GM19468 (cell line): ENCODE measurements around the gene SLC10A1.
A peak's percentile ranks its signal among the peaks of the same experiment; 100 is the strongest.
"Not testable (repeated sequence)": the region's sequence is repeated elsewhere in the genome, so short reads cannot be mapped to it uniquely, and the experiment has no call there.

ENCODE experiments used
- ATAC-seq: cut with Tn5 transposase; IDR thresholded peaks from one replicate; pipeline ENCODE4 v1.9.1; 2021; ENCODE audit warnings: mild to moderate bottlenecking, moderate library complexity, moderate number of reproducible peaks; ENCODE audit not compliant: unreplicated experiment; ENCODE audit errors: extremely low read depth

The SLC10A1 gene

GRCh38 chr14:69772082-69773017 lies 24.7 kb downstream of the SLC10A1 start:
- no peak for ATAC-seq

- ATAC-seq = no peak
Observed at GRCh38 chr14:69771136-69771535, 25.9 kb downstream of the SLC10A1 start.

GRCh38 chr14:69770559-69770958 lies 26.5 kb downstream of the SLC10A1 start:
- no peak for ATAC-seq

- ATAC-seq = no peak
Observed at GRCh38 chr14:69769623-69770022, 27.4 kb downstream of the SLC10A1 start.

DNA sequence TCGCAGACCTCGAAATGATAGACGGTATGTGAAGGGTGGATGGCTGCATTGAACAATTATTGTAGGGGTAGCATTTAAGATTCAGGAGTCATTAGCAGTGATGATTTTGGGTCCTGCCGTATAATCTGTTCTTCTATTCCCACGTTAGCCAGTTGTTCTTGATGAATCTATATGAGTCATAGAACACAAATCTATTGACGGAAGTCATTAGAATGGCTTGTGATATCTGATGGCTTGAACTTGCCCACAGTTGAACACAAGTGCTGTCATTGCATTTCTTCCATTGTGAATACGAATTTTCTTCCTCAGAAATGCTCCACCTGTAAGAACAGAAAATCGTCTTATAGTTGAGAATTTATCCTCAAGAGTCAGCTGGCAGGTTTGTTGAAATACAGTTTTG lies 28.2 kb downstream of the SLC10A1 start:
- no peak for ATAC-seq

- peak; percentile 48 for ATAC-seq
Observed at GRCh38 chr14:69767369-69767999, 29.6 kb downstream of the SLC10A1 start.

GRCh38 chr14:69766984-69767368 lies 30.1 kb downstream of the SLC10A1 start, which contains the start of gene SRSF5:
Gene SRSF5, plus strand, starts transcription at chr14:69767142. Its CDS starts 1,015 bp downstream, at chr14:69768157.
- ATAC-seq = peak; percentile 65

- no peak for ATAC-seq
Observed at GRCh38 chr14:69763761-69764510, 33.1 kb downstream of the SLC10A1 start.

GRCh38 chr14:69760810-69761209 lies 36.2 kb downstream of the SLC10A1 start:
- ATAC-seq = no peak

DNA sequence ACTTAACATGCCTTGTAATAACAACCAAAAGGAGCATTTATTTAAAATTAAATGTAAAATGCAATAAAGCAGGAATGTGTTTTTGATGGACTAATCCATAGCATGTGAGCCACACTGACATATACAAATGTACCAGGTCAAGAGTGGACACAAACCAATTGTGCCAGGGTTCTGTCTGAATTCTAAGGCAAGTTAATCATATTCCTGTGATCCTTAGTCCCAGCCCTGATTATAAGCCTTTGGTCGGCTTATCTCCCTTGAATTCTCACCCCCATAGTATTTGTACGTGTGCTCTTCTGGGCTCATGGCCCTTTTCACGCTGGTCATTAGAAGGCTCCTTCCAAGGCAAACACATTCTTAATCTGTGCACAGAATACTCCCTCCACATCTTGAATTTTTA lies 40.7 kb downstream of the SLC10A1 start:
- ATAC-seq = no peak

GRCh38 chr14:69755784-69756183 lies 41.3 kb downstream of the SLC10A1 start:
- no peak for ATAC-seq

GRCh38 chr14:69755296-69755695 lies 41.7 kb downstream of the SLC10A1 start:
- no peak for ATAC-seq

GRCh38 chr14:69754487-69754886 lies 42.6 kb downstream of the SLC10A1 start:
- no peak for ATAC-seq

GRCh38 chr14:69753860-69754259 lies 43.2 kb downstream of the SLC10A1 start:
- no peak for ATAC-seq

GRCh38 chr14:69752773-69753172 lies 44.3 kb downstream of the SLC10A1 start:
- no peak for ATAC-seq

DNA sequence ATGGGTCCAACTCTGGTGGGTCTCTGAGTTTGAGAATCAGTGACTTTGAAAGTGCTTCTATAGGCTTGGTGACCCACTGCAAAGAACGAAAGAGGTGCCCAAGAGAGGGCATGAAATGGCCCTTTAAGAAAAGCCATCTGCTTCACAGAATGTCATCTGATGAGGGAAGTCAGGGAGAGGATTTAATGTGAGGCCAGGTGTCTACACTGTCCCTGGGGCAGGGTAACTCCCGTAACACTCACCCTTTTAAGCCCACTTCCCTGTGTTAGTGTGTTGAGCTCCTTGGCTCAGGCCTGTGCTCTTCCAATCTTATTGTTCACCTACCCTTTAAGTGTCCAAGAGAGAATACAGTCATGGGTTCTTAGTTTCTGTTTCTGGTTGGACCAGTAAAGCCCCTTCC lies 46.5 kb downstream of the SLC10A1 start:
- no peak for ATAC-seq

DNA sequence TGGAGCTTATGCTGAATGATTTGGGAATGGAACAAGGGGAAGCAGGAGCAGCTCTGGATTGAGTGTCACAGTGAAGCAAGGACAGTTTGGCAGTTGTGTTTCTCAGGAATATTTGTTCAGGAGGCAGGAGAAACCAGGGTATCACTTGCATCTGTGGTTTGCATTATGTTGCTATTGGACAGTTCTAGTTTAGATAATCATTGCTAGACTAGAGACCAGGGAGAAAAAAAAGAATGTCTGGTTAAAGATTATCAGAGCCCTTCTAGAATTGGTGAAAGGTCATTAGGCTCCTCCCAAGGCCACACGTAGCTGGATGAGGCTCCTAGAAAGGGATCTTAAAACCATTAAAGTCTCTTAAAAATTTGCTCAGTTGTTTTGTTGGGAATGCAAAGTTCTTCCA lies 47.1 kb downstream of the SLC10A1 start:
- ATAC-seq = no peak

DNA sequence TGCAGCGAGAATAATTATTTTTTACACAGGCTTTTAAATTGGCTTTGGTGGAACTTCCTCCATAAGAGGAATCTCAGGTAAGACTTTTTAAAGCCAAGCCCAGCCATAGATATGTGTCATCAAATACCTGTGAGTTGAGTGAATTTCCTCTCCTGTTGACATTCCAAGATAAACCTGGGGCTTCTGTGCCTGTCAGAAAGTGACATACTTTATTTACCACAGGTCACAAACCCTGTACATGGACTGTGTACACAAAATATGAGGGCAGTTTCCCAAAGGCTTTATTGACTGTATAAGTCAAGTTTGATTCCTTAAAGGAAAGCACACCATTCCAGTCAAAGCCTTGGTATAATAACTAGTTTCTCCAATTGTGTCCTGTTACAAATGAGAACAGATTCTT lies 56.0 kb downstream of the SLC10A1 start:
- no peak for ATAC-seq

DNA sequence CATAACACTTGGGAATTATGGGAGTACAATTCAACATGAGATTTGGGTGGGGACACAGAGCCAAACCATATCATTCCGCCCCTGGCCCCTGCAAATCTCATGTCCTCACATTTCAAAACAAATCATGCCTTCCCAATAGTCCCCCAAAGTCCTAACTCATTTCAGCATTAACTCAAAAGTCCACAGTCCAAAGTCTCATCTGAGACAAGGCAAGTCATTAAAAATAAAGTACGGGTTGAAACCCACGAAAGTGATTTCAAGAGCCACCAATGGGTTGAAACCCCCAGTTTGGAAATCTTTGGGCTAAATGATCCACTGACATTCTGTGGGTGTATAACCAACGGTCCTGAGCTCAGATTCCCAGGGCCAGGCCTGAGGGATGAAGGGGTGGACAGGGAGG lies 60.6 kb downstream of the SLC10A1 start:
- ATAC-seq = not testable (repeated sequence)

GRCh38 chr14:69731919-69732598 lies 65.0 kb downstream of the SLC10A1 start:
- ATAC-seq = not testable (repeated sequence)
